GM18508 (cell line): Measurements from ENCODE around the gene RETREG3.

ENCODE experiments used
- ATAC-seq: cut with Tn5 transposase; IDR thresholded peaks from one replicate; pipeline ENCODE4 v1.9.1; 2021; ENCODE audit warnings: moderate number of reproducible peaks; ENCODE audit not compliant: insufficient read depth, unreplicated experiment

The RETREG3 gene

GRCh38 chr17:42536372-42537155 lies 72.6 kb downstream of the RETREG3 start:
- no peak for ATAC-seq

- ATAC-seq = no peak
Observed at GRCh38 chr17:42536048-42536371, 73.2 kb downstream of the RETREG3 start, which contains the start of gene NAGLU. Gene NAGLU (plus strand): TSS chr17:42536241. CDS start chr17:42536273, 32 bp downstream.

GRCh38 chr17:42535155-42536047 lies 73.8 kb downstream of the RETREG3 start:
- no peak for ATAC-seq

- ATAC-seq = no peak
Observed at GRCh38 chr17:42531455-42532354, 77.5 kb downstream of the RETREG3 start.

GRCh38 chr17:42530952-42531454 lies 78.2 kb downstream of the RETREG3 start:
- ATAC-seq = no peak
